Prostate gland (tissue), 2 donors: Measurements from ENCODE around the gene SRMS. TPM values are rescaled to one million over a fixed set of nuclear protein-coding genes. Genes with fewer than 3 reads are reported as not detected.

ENCODE experiments used
- DNase-seq: peaks from one replicate; pipeline ENCODE4 v3.0.0-alpha.2; 2019; ENCODE audit warnings: low spot score
- H3K27ac ChIP-seq, 2 donors: fragments of 200-600 bp; sonication (generic); 2 replicates each; pipeline ENCODE4 v1.5.1; 2017 to 2019
- H3K27me3 ChIP-seq: fragments of 200-600 bp; sonication (generic); replicated peaks from 2 replicates; pipeline ENCODE4 v1.5.1; 2019; ENCODE audit not compliant: insufficient read depth
- H3K36me3 ChIP-seq, 2 donors: fragments of 200-600 bp; sonication (generic); 1 replicate in 1 of 2; 2 replicates in 1 of 2; pipeline versions ENCODE4 v1.5.1 to v1.8.1; 2017 to 2019
- H3K4me1 ChIP-seq: fragments of 200-600 bp; sonication (generic); replicated peaks from 2 replicates; pipeline ENCODE4 v1.5.1; 2019
- H3K4me3 ChIP-seq, 2 donors: fragments of 200-600 bp; sonication (generic); 2 replicates each; pipeline ENCODE4 v1.5.1; 2017 to 2019
- H3K9me3 ChIP-seq: fragments of 200-600 bp; sonication (generic); 2 replicates; pipeline ENCODE4 v1.5.1; 2017
- POLR2A ChIP-seq: fragments of 450-650 bp; IDR thresholded peaks from one replicate; pipeline ENCODE4 v1.6.1; 2016; ENCODE audit warnings: antibody characterized with exemption, mild to moderate bottlenecking
- POLR2AphosphoS5 ChIP-seq: sonication (generic); formaldehyde crosslinking; IDR thresholded peaks from one replicate; pipeline ENCODE4 v1.6.1; 2017; ENCODE audit warnings: antibody characterized with exemption
- WGBS: methylation state at CpG from one replicate; pipeline ENCODE4 v1.1.5; 2018; 5-methylcytosine and 5-hydroxymethylcytosine counted together
- intact Hi-C: fragments of 100-400 bp; cut with DNase I; formaldehyde crosslinking; loops from one replicate; pipeline ENCODE4 v1.14.2; 2022
- total RNA-seq, 2 donors: library from RNA; depleted of rRNA; stranded (reverse); fragments of >200 nt; gene quantifications; one replicate each; pipeline ENCODE4 v1.1.0, GENCODE V29; 2016
- TF ChIP-seq, protein P1 (sequence below), 4 experiments: fragments of 200-600 bp in 2 of 4; fragments of 450-650 bp in 2 of 4; sonication (generic) in 2 of 4; IDR thresholded peaks; 1 replicate in 3 of 4; 2 replicates in 1 of 4; pipeline ENCODE4 v1.5.1; 2016 to 2019; ENCODE audit warnings: antibody characterized with exemption in 4 of 4, mild to moderate bottlenecking in 2 of 4, moderate library complexity in 2 of 4

SRMS gene
- total RNA-seq, 2 donors from 2014 or later, result 0.34 to 1.6 TPM

GRCh38 chr20:63505723-63506122, 41.8 kb downstream of the SRMS start:
- H3K36me3 ChIP-seq, result no peaks in the 10 kb centered on the region
- no peaks in the 10 kb centered on the region for H3K9me3 ChIP-seq
- 89% methylated on average over 12 of the region's 12 CpGs for WGBS
- no peak overlapping the region for H3K27ac ChIP-seq
- H3K4me3 ChIP-seq, result no peak overlapping the region
- intact Hi-C loops, result no loop called here
- no peaks in the 10 kb centered on the region for H3K27me3 ChIP-seq
- TF ChIP-seq POLR2AphosphoS5 (no peak), POLR2A (no peak)
- TF ChIP-seq, protein P1, sequence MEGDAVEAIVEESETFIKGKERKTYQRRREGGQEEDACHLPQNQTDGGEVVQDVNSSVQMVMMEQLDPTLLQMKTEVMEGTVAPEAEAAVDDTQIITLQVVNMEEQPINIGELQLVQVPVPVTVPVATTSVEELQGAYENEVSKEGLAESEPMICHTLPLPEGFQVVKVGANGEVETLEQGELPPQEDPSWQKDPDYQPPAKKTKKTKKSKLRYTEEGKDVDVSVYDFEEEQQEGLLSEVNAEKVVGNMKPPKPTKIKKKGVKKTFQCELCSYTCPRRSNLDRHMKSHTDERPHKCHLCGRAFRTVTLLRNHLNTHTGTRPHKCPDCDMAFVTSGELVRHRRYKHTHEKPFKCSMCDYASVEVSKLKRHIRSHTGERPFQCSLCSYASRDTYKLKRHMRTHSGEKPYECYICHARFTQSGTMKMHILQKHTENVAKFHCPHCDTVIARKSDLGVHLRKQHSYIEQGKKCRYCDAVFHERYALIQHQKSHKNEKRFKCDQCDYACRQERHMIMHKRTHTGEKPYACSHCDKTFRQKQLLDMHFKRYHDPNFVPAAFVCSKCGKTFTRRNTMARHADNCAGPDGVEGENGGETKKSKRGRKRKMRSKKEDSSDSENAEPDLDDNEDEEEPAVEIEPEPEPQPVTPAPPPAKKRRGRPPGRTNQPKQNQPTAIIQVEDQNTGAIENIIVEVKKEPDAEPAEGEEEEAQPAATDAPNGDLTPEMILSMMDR (IDR thresholded peaks at IDR 0.05), result no peak
- H3K4me1 ChIP-seq, result no peaks in the 10 kb centered on the region
- no peak for DNase-seq

GRCh38 chr20:63505281-63505680, 42.3 kb downstream of the SRMS start:
- H3K4me3 ChIP-seq, result no peak overlapping the region
- H3K9me3 ChIP-seq, result no peaks in the 10 kb centered on the region
- WGBS, result 89% methylated on average over 8 of the region's 8 CpGs
- TF ChIP-seq POLR2A, result no peak
- TF ChIP-seq, protein P1 (IDR thresholded peaks at IDR 0.05), result no peak
- TF ChIP-seq POLR2AphosphoS5, result no peak
- intact Hi-C loops, result no loop called here
- H3K27ac ChIP-seq, result no peak overlapping the region
- H3K4me1 ChIP-seq, result no peaks in the 10 kb centered on the region
- DNase-seq, result no peak
- H3K36me3 ChIP-seq, result no peaks in the 10 kb centered on the region
- no peaks in the 10 kb centered on the region for H3K27me3 ChIP-seq

- Histone ChIP-seq H3K4me1 (no peaks in the 10 kb centered on the region), H3K4me3 (no peak overlapping the region), H3K27ac (no peak overlapping the region), H3K9me3 (no peaks in the 10 kb centered on the region), H3K36me3 (no peaks in the 10 kb centered on the region), H3K27me3 (no peaks in the 10 kb centered on the region)
- TF ChIP-seq, protein P1 (IDR thresholded peaks at IDR 0.05), result no peak
- TF ChIP-seq POLR2A (no peak), POLR2AphosphoS5 (no peak)
- intact Hi-C loops, result no loop called here
- WGBS, result 88% methylated on average over 9 of the region's 9 CpGs
- no peak for DNase-seq
Measured at GRCh38 chr20:63504642-63505041, 42.9 kb downstream of the SRMS start.

DNA sequence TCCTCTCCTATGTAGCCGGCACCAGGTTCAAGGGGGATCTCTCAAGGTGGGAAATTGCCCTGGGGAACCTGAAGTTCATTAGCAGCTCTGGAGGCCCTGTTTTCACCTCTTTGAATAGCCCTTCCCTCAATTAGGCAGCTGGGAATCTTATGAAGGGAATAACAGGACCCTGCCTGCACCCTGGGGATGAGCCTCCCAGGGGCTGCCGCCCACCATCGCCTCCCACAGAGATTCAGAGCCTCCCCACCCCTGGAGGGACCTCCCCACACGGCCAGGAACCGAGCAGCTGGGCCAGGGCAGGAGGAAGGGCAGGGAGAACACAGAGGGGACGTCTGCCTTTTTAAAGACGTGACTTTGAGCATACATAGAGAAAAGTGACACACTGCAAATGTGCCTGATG, 44.0 kb downstream of the SRMS start:
- H3K9me3 ChIP-seq, result no peaks in the 10 kb centered on the region
- H3K27me3 ChIP-seq, result no peaks in the 10 kb centered on the region
- no peaks in the 10 kb centered on the region for H3K36me3 ChIP-seq
- H3K4me3 ChIP-seq, result no peak overlapping the region
- intact Hi-C loops, result no loop called here
- TF ChIP-seq, protein P1 (IDR thresholded peaks at IDR 0.05), result no peak
- no peak for TF ChIP-seq POLR2A
- TF ChIP-seq POLR2AphosphoS5, result no peak
- H3K27ac ChIP-seq, result no peak overlapping the region
- H3K4me1 ChIP-seq, result no peaks in the 10 kb centered on the region
- no peak for DNase-seq
- WGBS, result 27% methylated on average over 7 of the region's 7 CpGs

DNA sequence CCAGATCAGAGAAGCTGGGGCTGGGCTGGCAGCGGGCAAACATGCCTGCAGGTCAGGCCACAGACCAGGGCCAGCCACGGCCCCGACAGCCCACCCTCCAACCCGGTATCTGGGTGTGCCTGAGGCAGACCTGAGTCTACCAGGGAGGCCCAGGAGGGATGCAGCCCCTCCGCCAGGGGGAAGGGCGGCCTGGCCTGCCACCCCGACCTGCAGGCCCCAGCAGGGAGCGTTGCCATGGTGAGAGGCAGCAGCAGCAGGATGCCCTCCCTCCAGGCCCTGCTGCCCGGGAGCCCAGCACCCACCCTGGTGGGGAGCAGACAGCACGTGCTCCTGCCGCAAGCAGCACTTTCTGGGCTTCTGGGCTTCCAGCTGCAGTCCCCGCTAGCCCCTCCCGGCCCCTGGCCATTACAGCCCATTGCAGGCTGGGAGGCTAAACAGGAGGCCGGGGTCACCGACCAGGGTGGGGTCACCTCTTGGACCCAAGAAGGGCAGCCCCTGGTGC, 44.8 kb downstream of the SRMS start:
- no peaks in the 10 kb centered on the region for H3K36me3 ChIP-seq
- WGBS, result 45% methylated on average over 12 of the region's 15 CpGs
- DNase-seq, result no peak
- no peaks in the 10 kb centered on the region for H3K4me1 ChIP-seq
- H3K27ac ChIP-seq, result no peak overlapping the region
- no peak overlapping the region for H3K4me3 ChIP-seq
- intact Hi-C loops, result no loop called here
- TF ChIP-seq POLR2AphosphoS5, result no peak
- no peaks in the 10 kb centered on the region for H3K27me3 ChIP-seq
- H3K9me3 ChIP-seq, result no peaks in the 10 kb centered on the region
